GM21528 (cell line): ENCODE data around the gene DDX31.

Experiments
- ATAC-seq: cut with Tn5 transposase; IDR thresholded peaks from one replicate; pipeline ENCODE4 v1.9.1; 2021; ENCODE audit warnings: mild to moderate bottlenecking, moderate library complexity; ENCODE audit not compliant: unreplicated experiment, low FRiP score

The DDX31 gene

GRCh38 chr9:132674485-132674884, 4.7 kb upstream of the DDX31 start:
- no peak for ATAC-seq

- no peak for ATAC-seq
Observed at GRCh38 chr9:132673355-132673754, 3.6 kb upstream of the DDX31 start.

- no peak for ATAC-seq
Observed at GRCh38 chr9:132672413-132672690, 2.6 kb upstream of the DDX31 start.

GRCh38 chr9:132671620-132672412, 2.0 kb upstream of the DDX31 start:
- ATAC-seq, result no peak

GRCh38 chr9:132670457-132671391, 941 bp upstream of the DDX31 start, which contains the start of gene GTF3C4:
TSS of gene GTF3C4 (plus strand) at chr9:132670464. CDS start at chr9:132670599, 135 bp downstream.
- peak; percentile 30 for ATAC-seq

GRCh38 chr9:132669319-132669697, 475 bp downstream of the DDX31 start:
- no peak for ATAC-seq

GRCh38 chr9:132663851-132664250, 5.9 kb downstream of the DDX31 start:
- ATAC-seq, result no peak

GRCh38 chr9:132663117-132663516, 6.7 kb downstream of the DDX31 start:
- no peak for ATAC-seq

- ATAC-seq, result no peak
Observed at GRCh38 chr9:132662152-132662945, 7.4 kb downstream of the DDX31 start.

- ATAC-seq, result no peak
Observed at GRCh38 chr9:132656299-132656698, 13.5 kb downstream of the DDX31 start.

- no peak for ATAC-seq
Observed at GRCh38 chr9:132651259-132651658, 18.5 kb downstream of the DDX31 start.

- ATAC-seq, result no peak
Observed at GRCh38 chr9:132648685-132649084, 21.1 kb downstream of the DDX31 start.

- ATAC-seq, result no peak
Observed at GRCh38 chr9:132648283-132648682, 21.5 kb downstream of the DDX31 start.

GRCh38 chr9:132647806-132648205, 22.0 kb downstream of the DDX31 start:
- no peak for ATAC-seq

GRCh38 chr9:132647355-132647754, 22.4 kb downstream of the DDX31 start:
- no peak for ATAC-seq

GRCh38 chr9:132646726-132647125, 23.1 kb downstream of the DDX31 start:
- no peak for ATAC-seq

- ATAC-seq, result no peak
Observed at GRCh38 chr9:132645711-132646110, 24.1 kb downstream of the DDX31 start.

- ATAC-seq, result no peak
Observed at GRCh38 chr9:132645306-132645705, 24.5 kb downstream of the DDX31 start.

- ATAC-seq, result no peak
Observed at GRCh38 chr9:132644251-132644650, 25.5 kb downstream of the DDX31 start.

- no peak for ATAC-seq
Observed at GRCh38 chr9:132641216-132641615, 28.6 kb downstream of the DDX31 start.

- ATAC-seq, result no peak
Observed at GRCh38 chr9:132639322-132639721, 30.5 kb downstream of the DDX31 start.
